T-helper 2 cell (primary cell): ENCODE results near the gene DSCAML1.

Experiments
- DNase-seq, 5 experiments: peaks; one replicate each; pipeline versions ENCODE4 v3.0.0 to v3.0.0-alpha.2; 2012 to 2022

DSCAML1 gene

GRCh38 chr11:117441146-117441975 is 355.7 kb downstream of the DSCAML1 start:
- no peak for DNase-seq

GRCh38 chr11:117440258-117440657 is 356.8 kb downstream of the DSCAML1 start:
- DNase-seq, result no peak

- no peak for DNase-seq
Observed at GRCh38 chr11:117439256-117439655, 357.8 kb downstream of the DSCAML1 start.

GRCh38 chr11:117438371-117439000 is 358.5 kb downstream of the DSCAML1 start:
- peak in 2 of 5 experiments; percentile 41 to 51 for DNase-seq

GRCh38 chr11:117437791-117438130 is 359.3 kb downstream of the DSCAML1 start:
- DNase-seq, result no peak

- DNase-seq, result no peak
Observed at GRCh38 chr11:117437041-117437790, 359.8 kb downstream of the DSCAML1 start.

- peak in 1 of 5 experiments; percentile 18 for DNase-seq
Observed at GRCh38 chr11:117435326-117435725, 361.7 kb downstream of the DSCAML1 start.

- no peak for DNase-seq
Observed at GRCh38 chr11:117434481-117434880, 362.5 kb downstream of the DSCAML1 start.

- DNase-seq, result no peak
Observed at GRCh38 chr11:117433717-117434116, 363.3 kb downstream of the DSCAML1 start.

- no peak for DNase-seq
Observed at GRCh38 chr11:117431436-117431835, 365.6 kb downstream of the DSCAML1 start.

GRCh38 chr11:117430293-117430955 is 366.6 kb downstream of the DSCAML1 start:
- DNase-seq, result peak in 1 of 5 experiments; percentile 73

- no peak for DNase-seq
Observed at GRCh38 chr11:117428856-117429229, 368.2 kb downstream of the DSCAML1 start.

GRCh38 chr11:117428186-117428855 is 368.7 kb downstream of the DSCAML1 start:
- no peak for DNase-seq

GRCh38 chr11:117427356-117427874 is 369.6 kb downstream of the DSCAML1 start:
- DNase-seq, result no peak

- no peak for DNase-seq
Observed at GRCh38 chr11:117426941-117427340, 370.1 kb downstream of the DSCAML1 start.

- DNase-seq, result peak; percentile 3 to 66 (median 49)
Observed at GRCh38 chr11:117426297-117426685, 370.7 kb downstream of the DSCAML1 start.

GRCh38 chr11:117425679-117426296 is 371.2 kb downstream of the DSCAML1 start:
- no peak for DNase-seq

GRCh38 chr11:117424781-117425180 is 372.2 kb downstream of the DSCAML1 start:
- DNase-seq, result no peak

GRCh38 chr11:117423046-117423575 is 373.9 kb downstream of the DSCAML1 start:
- no peak for DNase-seq

- no peak for DNase-seq
Observed at GRCh38 chr11:117421476-117421875, 375.5 kb downstream of the DSCAML1 start.

GRCh38 chr11:117421041-117421440 is 376.0 kb downstream of the DSCAML1 start:
- DNase-seq, result no peak
